ENCODE results near the gene RAP1GAP2.

RAP1GAP2 gene

DNA sequence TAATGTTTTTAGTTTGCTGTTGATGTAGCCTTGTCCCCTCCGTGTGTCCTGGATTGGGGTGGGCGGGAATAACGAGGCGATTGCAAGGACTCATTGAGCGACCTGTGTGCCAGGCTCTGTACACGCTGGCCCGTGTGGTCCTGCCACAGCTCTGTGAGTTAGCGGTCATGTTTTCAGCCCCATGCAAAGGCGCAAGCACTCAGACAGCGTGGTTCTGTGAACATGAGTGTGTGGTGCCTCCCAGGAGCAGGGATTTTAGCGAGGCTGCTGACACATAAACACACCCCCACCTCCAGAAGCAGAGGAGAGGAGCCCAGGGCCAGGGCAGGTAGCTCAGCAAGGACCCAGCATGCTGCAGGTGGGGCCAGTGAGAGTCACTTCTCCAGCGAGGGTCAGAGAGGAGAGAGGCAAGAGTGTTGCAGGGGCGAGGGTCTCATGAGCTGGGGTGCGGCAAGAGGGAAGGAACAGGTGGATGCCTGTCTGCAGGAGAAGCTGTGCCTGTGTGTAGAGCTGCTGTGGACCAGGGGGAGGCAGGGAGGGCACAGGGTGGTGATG is 151.8 kb downstream of the RAP1GAP2 start:
- in situ Hi-C loops (cut with MboI; ENCODE audit: low sequenced_read_pairs, unreplicated experiment) = no loop called here
- no peak for DNase-seq (ENCODE audit: low spot score)
- TF ChIP-seq, protein P1, sequence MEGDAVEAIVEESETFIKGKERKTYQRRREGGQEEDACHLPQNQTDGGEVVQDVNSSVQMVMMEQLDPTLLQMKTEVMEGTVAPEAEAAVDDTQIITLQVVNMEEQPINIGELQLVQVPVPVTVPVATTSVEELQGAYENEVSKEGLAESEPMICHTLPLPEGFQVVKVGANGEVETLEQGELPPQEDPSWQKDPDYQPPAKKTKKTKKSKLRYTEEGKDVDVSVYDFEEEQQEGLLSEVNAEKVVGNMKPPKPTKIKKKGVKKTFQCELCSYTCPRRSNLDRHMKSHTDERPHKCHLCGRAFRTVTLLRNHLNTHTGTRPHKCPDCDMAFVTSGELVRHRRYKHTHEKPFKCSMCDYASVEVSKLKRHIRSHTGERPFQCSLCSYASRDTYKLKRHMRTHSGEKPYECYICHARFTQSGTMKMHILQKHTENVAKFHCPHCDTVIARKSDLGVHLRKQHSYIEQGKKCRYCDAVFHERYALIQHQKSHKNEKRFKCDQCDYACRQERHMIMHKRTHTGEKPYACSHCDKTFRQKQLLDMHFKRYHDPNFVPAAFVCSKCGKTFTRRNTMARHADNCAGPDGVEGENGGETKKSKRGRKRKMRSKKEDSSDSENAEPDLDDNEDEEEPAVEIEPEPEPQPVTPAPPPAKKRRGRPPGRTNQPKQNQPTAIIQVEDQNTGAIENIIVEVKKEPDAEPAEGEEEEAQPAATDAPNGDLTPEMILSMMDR (IDR thresholded peaks at IDR 0.05; ENCODE audit: borderline replicate concordance, control extremely low read depth, extremely low read depth, insufficient read depth, missing control alignments) = no peak

DNA sequence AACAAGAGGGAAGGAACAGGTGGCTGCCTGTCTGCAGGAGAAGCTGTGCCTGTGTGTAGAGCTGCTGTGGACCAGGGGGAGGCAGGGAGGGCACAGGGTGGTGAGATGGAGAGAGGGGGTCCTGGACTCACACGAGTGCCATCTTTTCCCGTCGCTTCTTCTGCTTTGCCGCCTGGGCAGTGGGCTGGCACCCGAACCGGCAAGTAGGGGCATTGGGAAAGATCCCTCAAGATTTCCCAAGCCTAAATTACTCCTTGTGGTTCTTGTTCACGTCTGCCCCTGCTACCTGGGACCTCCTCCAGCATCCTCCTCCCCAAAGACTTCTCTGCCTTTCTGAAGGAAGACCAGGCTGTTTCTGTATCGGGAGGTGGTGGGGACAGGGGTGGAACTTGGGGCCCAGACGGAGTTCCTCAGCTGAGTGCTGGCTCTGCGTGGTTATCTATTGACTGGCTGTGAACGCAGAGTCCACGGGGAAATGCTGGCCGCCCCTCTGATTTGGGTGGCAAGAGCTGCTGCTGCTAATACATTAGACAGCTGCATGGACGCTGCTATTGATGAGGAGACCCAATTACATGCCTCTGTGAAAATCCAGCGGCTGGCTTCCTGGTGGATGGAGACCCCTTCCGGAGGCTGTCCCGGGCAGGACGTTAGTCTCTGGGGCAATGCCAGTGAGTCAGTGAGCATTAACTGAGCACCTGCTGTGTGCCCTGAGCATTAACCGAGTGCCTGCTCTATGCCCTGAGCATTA is 152.7 kb downstream of the RAP1GAP2 start:
- DNase-seq (ENCODE audit: low spot score) = no peak
- TF ChIP-seq, protein P1 (IDR thresholded peaks at IDR 0.05; ENCODE audit: borderline replicate concordance, control extremely low read depth, extremely low read depth, insufficient read depth, missing control alignments) = no peak
- in situ Hi-C loops (cut with MboI; ENCODE audit: low sequenced_read_pairs, unreplicated experiment) = no loop called here

DNA sequence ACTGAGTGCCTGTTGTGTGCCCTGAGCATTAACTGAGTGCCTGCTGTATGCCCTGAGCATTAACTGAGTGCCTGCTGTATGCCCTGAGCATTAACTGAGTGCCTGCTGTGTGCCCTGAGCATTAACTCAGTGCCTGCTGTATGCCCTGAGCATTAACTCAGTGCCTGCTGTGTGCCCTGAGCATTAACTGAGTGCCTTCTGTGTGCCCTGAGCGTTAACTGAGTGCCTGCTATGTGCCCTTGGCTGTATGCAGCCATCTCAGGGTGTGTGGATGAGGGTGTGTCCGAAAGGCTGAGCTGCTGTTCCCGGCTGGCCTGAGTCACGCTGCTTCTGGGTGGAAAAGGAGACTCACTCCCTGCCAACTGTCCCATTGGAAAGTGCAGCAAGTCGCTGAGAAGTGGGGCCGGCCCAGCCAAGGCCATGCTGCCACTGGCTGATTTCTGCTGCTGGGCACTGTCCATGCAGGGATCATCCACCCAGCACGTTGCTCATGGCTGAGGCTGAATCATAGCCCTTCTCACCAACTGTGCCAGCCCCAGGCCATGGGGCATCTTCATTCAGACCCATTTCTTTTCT is 153.3 kb downstream of the RAP1GAP2 start:
- no peak for DNase-seq (ENCODE audit: low spot score)
- TF ChIP-seq, protein P1 (IDR thresholded peaks at IDR 0.05; ENCODE audit: borderline replicate concordance, control extremely low read depth, extremely low read depth, insufficient read depth, missing control alignments) = no peak
- in situ Hi-C loops (cut with MboI; ENCODE audit: low sequenced_read_pairs, unreplicated experiment) = no loop called here

DNA sequence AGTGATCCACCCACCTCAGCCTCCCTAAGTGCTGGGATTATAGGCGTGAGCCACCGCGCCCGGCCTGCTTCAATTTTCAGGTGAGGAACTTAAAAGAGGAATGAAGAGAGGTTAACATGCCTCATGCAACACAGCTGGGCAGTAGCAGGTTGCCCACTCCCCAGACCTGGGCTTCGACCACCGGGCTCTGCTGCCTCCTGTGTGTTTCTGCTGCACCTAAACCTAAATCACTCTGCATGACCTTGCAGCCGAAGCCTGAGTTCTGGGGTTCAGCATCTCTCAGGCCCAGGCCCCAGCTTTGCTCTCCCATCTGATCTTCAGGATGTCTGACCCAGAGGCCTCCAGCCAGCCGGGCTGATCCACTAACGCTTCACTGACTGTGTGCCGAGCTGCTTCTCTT is 154.6 kb downstream of the RAP1GAP2 start:
- no peak for DNase-seq (ENCODE audit: low spot score)
- TF ChIP-seq, protein P1 (IDR thresholded peaks at IDR 0.05; ENCODE audit: borderline replicate concordance, control extremely low read depth, extremely low read depth, insufficient read depth, missing control alignments) = no peak
- in situ Hi-C loops (cut with MboI; ENCODE audit: low sequenced_read_pairs, unreplicated experiment) = no loop called here

DNA sequence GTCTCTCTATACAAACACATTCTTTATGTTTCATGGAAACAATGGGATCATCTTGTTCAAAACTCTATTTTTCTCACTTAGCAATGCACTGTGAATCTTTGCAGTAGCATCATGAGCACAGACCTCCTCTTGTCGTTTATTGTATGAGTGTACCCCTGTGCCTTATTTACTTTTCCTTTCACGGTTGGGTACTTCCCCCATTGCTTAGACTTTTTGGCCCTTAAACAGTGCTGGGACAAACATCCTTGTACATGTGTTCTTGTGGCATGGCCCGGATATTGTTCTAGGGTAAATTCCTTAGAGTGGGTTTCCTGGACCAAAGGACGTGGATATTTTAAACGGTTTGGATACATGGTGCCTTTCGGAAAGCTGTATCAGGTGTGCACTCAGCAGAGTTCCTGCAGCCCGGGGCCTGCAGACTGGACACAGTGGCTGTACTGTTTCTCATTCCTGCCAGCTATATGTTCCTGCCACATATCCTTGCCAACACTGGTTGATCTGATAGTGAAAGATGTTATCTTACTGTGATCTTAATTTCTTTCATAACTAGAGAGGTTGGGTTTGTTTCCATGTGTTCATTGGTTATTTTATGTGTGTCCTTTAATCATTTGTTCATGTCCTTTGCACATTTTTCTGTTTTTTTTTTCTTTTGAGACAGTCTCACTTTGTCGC is 156.1 kb downstream of the RAP1GAP2 start:
- TF ChIP-seq, protein P1 (IDR thresholded peaks at IDR 0.05; ENCODE audit: borderline replicate concordance, control extremely low read depth, extremely low read depth, insufficient read depth, missing control alignments) = no peak
- DNase-seq (ENCODE audit: low spot score) = no peak
- in situ Hi-C loops (cut with MboI; ENCODE audit: low sequenced_read_pairs, unreplicated experiment) = no loop called here

DNA sequence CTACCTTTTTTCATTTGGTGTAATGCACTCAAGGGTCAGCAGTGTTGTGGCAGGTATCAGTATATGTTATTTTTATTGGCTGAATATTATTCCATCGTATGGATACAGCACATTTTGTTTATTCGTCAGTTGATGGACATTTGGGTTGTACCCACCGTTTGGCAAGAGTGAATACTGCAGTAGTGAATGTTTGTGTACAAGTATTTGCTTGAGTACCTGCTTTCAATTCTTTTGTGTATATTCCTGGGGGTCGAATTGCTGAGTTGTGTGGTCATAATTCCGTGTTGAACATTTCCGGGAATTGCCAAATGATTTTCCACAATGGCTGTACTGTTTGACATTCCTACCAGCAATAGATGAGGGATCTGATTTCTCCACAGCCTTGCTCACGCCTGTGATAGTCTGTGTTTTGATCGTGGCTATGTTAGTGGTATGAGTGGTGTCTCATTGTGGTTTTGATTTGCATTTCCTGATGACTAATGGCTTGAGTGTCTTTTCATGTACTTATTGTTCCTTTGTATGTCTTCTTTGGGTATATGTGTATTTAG is 158.7 kb downstream of the RAP1GAP2 start:
- in situ Hi-C loops (cut with MboI; ENCODE audit: low sequenced_read_pairs, unreplicated experiment) = no loop called here
- DNase-seq (ENCODE audit: low spot score) = no peak

More for the DNA sequence above, 158.7 kb downstream of the RAP1GAP2 start:
- TF ChIP-seq, protein P1 (IDR thresholded peaks at IDR 0.05; ENCODE audit: borderline replicate concordance, control extremely low read depth, extremely low read depth, insufficient read depth, missing control alignments) = no peak
